NT2/D1 (cell line): ENCODE results near the gene CCN2.

Experiments used
- DNase-seq: peaks from one replicate; pipeline ENCODE4 v3.0.0-alpha.2; 2011; ENCODE audit warnings: low read depth, low spot score
- H3K27me3 ChIP-seq: 2 replicates; pipeline ENCODE4 v1.6.0; 2011; ENCODE audit warnings: mild to moderate bottlenecking; ENCODE audit not compliant: insufficient read length, insufficient read depth
- H3K36me3 ChIP-seq: 2 replicates; pipeline ENCODE4 v1.6.1; 2011; ENCODE audit warnings: mild to moderate bottlenecking, low read length, mixed read lengths; ENCODE audit not compliant: insufficient read depth, insufficient read length
- H3K4me1 ChIP-seq: 2 replicates; pipeline ENCODE4 v1.5.1; 2011; ENCODE audit not compliant: insufficient read depth, insufficient read length
- H3K4me3 ChIP-seq: 2 replicates; pipeline ENCODE4 v1.5.1; 2011; ENCODE audit warnings: low read depth; ENCODE audit not compliant: insufficient read length
- H3K9ac ChIP-seq: 2 replicates; pipeline ENCODE4 v1.6.0; 2011; ENCODE audit warnings: low read depth; ENCODE audit not compliant: insufficient read length
- H3K9me3 ChIP-seq: 2 replicates; pipeline ENCODE4 v1.5.1; 2011; ENCODE audit warnings: mild to moderate bottlenecking, low read length; ENCODE audit not compliant: insufficient read depth
- SUZ12 ChIP-seq: IDR thresholded peaks from 2 replicates; pipeline ENCODE4 v1.6.1; 2011; ENCODE audit not compliant: insufficient read length, insufficient read depth; ENCODE audit errors: extremely low read depth
- YY1 ChIP-seq: IDR thresholded peaks from 2 replicates; pipeline ENCODE4 v1.6.1; 2011; ENCODE audit not compliant: insufficient read length, insufficient read depth
- ZNF274 ChIP-seq: IDR thresholded peaks from 2 replicates; pipeline ENCODE4 v1.6.1; 2011; ENCODE audit warnings: mild to moderate bottlenecking, low read depth, low read length

Gene CCN2

GRCh38 chr6:131976545-131977061 is 25.4 kb upstream of the CCN2 start:
- no peaks in the 10 kb centered on the region for H3K9me3 ChIP-seq
- H3K27me3 ChIP-seq: no peaks in the 10 kb centered on the region
- DNase-seq: no peak
- H3K36me3 ChIP-seq: no peaks in the 10 kb centered on the region
- no peaks in the 10 kb centered on the region for H3K4me1 ChIP-seq
- TF ChIP-seq SUZ12: no peak
- no peak overlapping the region for H3K4me3 ChIP-seq
- H3K9ac ChIP-seq: no peak overlapping the region

GRCh38 chr6:131972741-131973140 is 21.6 kb upstream of the CCN2 start:
- no peaks in the 10 kb centered on the region for H3K36me3 ChIP-seq
- H3K4me1 ChIP-seq: no peaks in the 10 kb centered on the region
- H3K9ac ChIP-seq: no peak overlapping the region
- H3K27me3 ChIP-seq: no peaks in the 10 kb centered on the region
- H3K4me3 ChIP-seq: no peak overlapping the region
- no peak for DNase-seq
- no peaks in the 10 kb centered on the region for H3K9me3 ChIP-seq
- no peak for TF ChIP-seq ZNF274
- TF ChIP-seq YY1: no peak
- no peak for TF ChIP-seq SUZ12

GRCh38 chr6:131970076-131970859 is 19.1 kb upstream of the CCN2 start:
- H3K36me3 ChIP-seq: no peaks in the 10 kb centered on the region
- no peak for DNase-seq
- H3K9ac ChIP-seq: no peak overlapping the region
- TF ChIP-seq ZNF274: no peak
- no peak overlapping the region for H3K4me3 ChIP-seq
- no peaks in the 10 kb centered on the region for H3K4me1 ChIP-seq
- H3K27me3 ChIP-seq: no peaks in the 10 kb centered on the region
- no peaks in the 10 kb centered on the region for H3K9me3 ChIP-seq

- Histone ChIP-seq H3K4me3 (no peak overlapping the region), H3K9me3 (no peaks in the 10 kb centered on the region), H3K9ac (no peak overlapping the region), H3K4me1 (no peaks in the 10 kb centered on the region), H3K27me3 (no peaks in the 10 kb centered on the region), H3K36me3 (no peaks in the 10 kb centered on the region)
- no peak for DNase-seq
- TF ChIP-seq YY1: no peak
- no peak for TF ChIP-seq SUZ12
- TF ChIP-seq ZNF274: no peak
These were observed 17.5 kb upstream of the CCN2 start for GRCh38 chr6:131968656-131969055.

GRCh38 chr6:131967948-131968347 is 16.8 kb upstream of the CCN2 start:
- TF ChIP-seq ZNF274: no peak
- no peak for TF ChIP-seq SUZ12
- TF ChIP-seq YY1: no peak
- DNase-seq: no peak
- Histone ChIP-seq H3K9me3 (no peaks in the 10 kb centered on the region), H3K27me3 (no peaks in the 10 kb centered on the region), H3K4me1 (no peaks in the 10 kb centered on the region), H3K9ac (no peak overlapping the region), H3K36me3 (no peaks in the 10 kb centered on the region), H3K4me3 (no peak overlapping the region)

GRCh38 chr6:131966443-131966842 is 15.3 kb upstream of the CCN2 start:
- no peak overlapping the region for H3K9ac ChIP-seq
- H3K4me1 ChIP-seq: no peaks in the 10 kb centered on the region
- no peaks in the 10 kb centered on the region for H3K9me3 ChIP-seq
- no peak for DNase-seq
- no peaks in the 10 kb centered on the region for H3K36me3 ChIP-seq
- H3K27me3 ChIP-seq: no peaks in the 10 kb centered on the region
- no peak overlapping the region for H3K4me3 ChIP-seq
- TF ChIP-seq SUZ12 (no peak), ZNF274 (no peak), YY1 (no peak)

- no peak for DNase-seq
- no peaks in the 10 kb centered on the region for H3K9me3 ChIP-seq
- H3K9ac ChIP-seq: no peak overlapping the region
- TF ChIP-seq ZNF274 (no peak), SUZ12 (no peak), YY1 (no peak)
- no peaks in the 10 kb centered on the region for H3K27me3 ChIP-seq
- H3K4me3 ChIP-seq: no peak overlapping the region
- no peaks in the 10 kb centered on the region for H3K4me1 ChIP-seq
- no peaks in the 10 kb centered on the region for H3K36me3 ChIP-seq
These were observed 11.9 kb upstream of the CCN2 start for GRCh38 chr6:131963063-131963462.
